ENCODE results near the gene FAR2. TPM values are rescaled to one million over a fixed set of nuclear protein-coding genes. Genes with fewer than 3 reads are reported as not detected.

Gene FAR2
- total RNA-seq, 1 experiment from 2014 or later: 22.1 TPM

GRCh38 chr12:29164477-29165393 lies 15.7 kb downstream of the FAR2 start:
- Histone ChIP-seq H2AFZ (ENCODE audit: low read length) (no peak overlapping the region), H3K23ac (ENCODE audit: insufficient read length, low read depth, low read length) (no peak overlapping the region), H3K14ac (ENCODE audit: insufficient read depth, low read length) (no peak overlapping the region), H2AK5ac (ENCODE audit: insufficient read length, low read length) (no peak overlapping the region), H2BK5ac (ENCODE audit: insufficient read length, low read length) (no peak overlapping the region), H3K18ac (ENCODE audit: insufficient read length, low read depth, low read length) (no peak overlapping the region), H3K23me2 (ENCODE audit: insufficient read length, low read depth, low read length, poor library complexity, severe bottlenecking) (no peaks in the 10 kb centered on the region), H2BK20ac (ENCODE audit: low read depth, low read length, poor library complexity, severe bottlenecking) (no peak overlapping the region), H3K4ac (ENCODE audit: low read depth, low read length) (no peak overlapping the region), H4K5ac (ENCODE audit: insufficient read length, low read depth, low read length) (no peak overlapping the region), H3K27me3 (ENCODE audit: insufficient read depth, low read length) (no peaks in the 10 kb centered on the region), H4K8ac (replicated peaks; ENCODE audit: insufficient read length, low read depth, low read length) (no peak overlapping the region), H3K56ac (ENCODE audit: insufficient read length, low read depth, low read length) (no peak overlapping the region), H3K79me1 (ENCODE audit: insufficient read depth, low read depth, low read length, poor library complexity, severe bottlenecking) (no peaks in the 10 kb centered on the region), H2BK12ac (ENCODE audit: insufficient read length, low read depth, low read length) (no peak overlapping the region), H4K91ac (ENCODE audit: insufficient read length, low read depth, low read length) (no peak overlapping the region), H3K4me2 (ENCODE audit: insufficient read depth, insufficient read length, low read length) (no peak overlapping the region), H4K20me1 (ENCODE audit: control insufficient read depth, insufficient read depth, insufficient read length) (no peaks in the 10 kb centered on the region), H3K4me1 (ENCODE audit: insufficient read depth, low read length) (no peaks in the 10 kb centered on the region), H3T11ph (ENCODE audit: low read length) (no peak overlapping the region), H2BK15ac (ENCODE audit: low read depth, low read length) (no peak overlapping the region), H2BK120ac (ENCODE audit: low read depth, low read length, poor library complexity, severe bottlenecking) (no peak overlapping the region), H3K9ac (ENCODE audit: extremely low read depth, insufficient read length, low read length) (no peak overlapping the region), H3K9me3 (ENCODE audit: control insufficient read depth, low read depth, low read length) (no peaks in the 10 kb centered on the region), H3K79me2 (ENCODE audit: insufficient read depth, low read length) (no peaks in the 10 kb centered on the region), H3K27ac (ENCODE audit: insufficient read length, low read depth, low read length) (no peak overlapping the region)
- no peak overlapping the region for H3K4me3 Mint-ChIP-seq
- DNase-seq: no peak
- WGBS (ENCODE audit: extremely low coverage, insufficient read length, low lambda C conversion rate): no CpG with 5 or more reads among the region's 7 CpGs
- H3K9me3 Mint-ChIP-seq: peaks cover 0 to 4% of the 10 kb centered on the region in 2 experiments; a peak in 2 of 5 replicates
- H3K27me3 Mint-ChIP-seq (ENCODE audit: low read depth): no peaks in the 10 kb centered on the region
- peaks cover 0 to 4% of the 10 kb centered on the region in 2 experiments; a peak in 2 of 4 replicates for H3K4me1 Mint-ChIP-seq
- peaks cover 11 to 13% (median 12%) of the 10 kb centered on the region in 3 experiments for H3K36me3 Mint-ChIP-seq (ENCODE audit: insufficient read depth in 1 of 3, low read depth in 3 of 3)
- no peak overlapping the region for H3K27ac Mint-ChIP-seq
- TF ChIP-seq CTCF (conservative IDR thresholded peaks at IDR 0.05): no peak
